RWPE2 (cell line): ENCODE results near the gene GRIK2.

Source experiments
- ATAC-seq: fragments of 200-7000 bp; cut with Tn5 transposase; 3 replicates; pipeline ENCODE4 v1.9.1; 2021; ENCODE audit warnings: low read depth
- DNase-seq: peaks from one replicate; pipeline ENCODE4 v3.0.0-alpha.2; 2020; ENCODE audit warnings: low spot score
- H3K27ac ChIP-seq: fragments of 450-650 bp; 2 replicates; pipeline ENCODE4 v1.5.1; 2017; ENCODE audit warnings: mild to moderate bottlenecking; ENCODE audit not compliant: poor library complexity, severe bottlenecking
- H3K27me3 ChIP-seq: fragments of 250-450 bp; sonication (Bioruptor Pico); 2 replicates; pipeline ENCODE4 v1.5.1; 2021; ENCODE audit warnings: mild to moderate bottlenecking, moderate library complexity; ENCODE audit not compliant: insufficient read depth, poor library complexity, severe bottlenecking
- H3K36me3 ChIP-seq: fragments of 250-450 bp; sonication (Bioruptor Pico); 2 replicates; pipeline ENCODE4 v1.5.1; 2020; ENCODE audit warnings: low read depth, mild to moderate bottlenecking, moderate library complexity
- H3K4me1 ChIP-seq: fragments of 250-450 bp; sonication (Bioruptor Pico); 2 replicates; pipeline ENCODE4 v1.5.1; 2021; ENCODE audit warnings: mild to moderate bottlenecking, moderate library complexity; ENCODE audit not compliant: insufficient read depth, poor library complexity, severe bottlenecking
- H3K4me3 ChIP-seq: fragments of 250-450 bp; sonication (Bioruptor Pico); 2 replicates; pipeline ENCODE4 v1.5.1; 2021; ENCODE audit warnings: mild to moderate bottlenecking, moderate library complexity; ENCODE audit not compliant: severe bottlenecking
- H3K9me3 ChIP-seq: fragments of 250-450 bp; sonication (Bioruptor Pico); 2 replicates; pipeline ENCODE4 v1.5.1; 2021; ENCODE audit warnings: mild to moderate bottlenecking, moderate library complexity; ENCODE audit not compliant: severe bottlenecking
- TF ChIP-seq, protein P1 (sequence below): fragments of 450-650 bp; IDR thresholded peaks from one replicate; pipeline ENCODE4 v1.5.1; 2017; ENCODE audit warnings: mild to moderate bottlenecking, moderate library complexity; ENCODE audit not compliant: poor library complexity, severe bottlenecking

The GRIK2 gene

DNA sequence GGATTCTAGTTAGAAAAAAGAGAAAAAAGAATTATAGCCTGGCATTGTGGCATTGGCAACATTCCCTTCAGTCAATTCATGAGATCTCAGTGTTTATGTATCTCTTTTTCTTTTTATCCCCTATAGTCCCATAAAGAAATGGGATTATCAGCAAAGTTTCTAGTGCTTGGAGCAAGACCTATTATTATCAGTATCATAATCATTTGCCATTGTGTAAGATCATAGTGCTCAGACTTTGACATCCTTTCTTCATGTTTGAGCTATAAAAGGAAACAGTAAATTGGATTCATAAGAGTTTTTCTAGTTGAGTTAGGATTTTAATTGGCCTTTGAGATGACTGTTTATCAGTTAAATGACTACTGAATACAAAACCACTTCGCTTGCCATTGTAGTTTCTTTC, 295.6 kb downstream of the GRIK2 start:
- Histone ChIP-seq H3K9me3 (peaks cover 2% of the 10 kb centered on the region), H3K4me1 (no peaks in the 10 kb centered on the region), H3K36me3 (no peaks in the 10 kb centered on the region), H3K27ac (no peak overlapping the region), H3K4me3 (no peak overlapping the region), H3K27me3 (no peaks in the 10 kb centered on the region)
- DNase-seq (no peak), ATAC-seq (no peak)
- TF ChIP-seq, protein P1, sequence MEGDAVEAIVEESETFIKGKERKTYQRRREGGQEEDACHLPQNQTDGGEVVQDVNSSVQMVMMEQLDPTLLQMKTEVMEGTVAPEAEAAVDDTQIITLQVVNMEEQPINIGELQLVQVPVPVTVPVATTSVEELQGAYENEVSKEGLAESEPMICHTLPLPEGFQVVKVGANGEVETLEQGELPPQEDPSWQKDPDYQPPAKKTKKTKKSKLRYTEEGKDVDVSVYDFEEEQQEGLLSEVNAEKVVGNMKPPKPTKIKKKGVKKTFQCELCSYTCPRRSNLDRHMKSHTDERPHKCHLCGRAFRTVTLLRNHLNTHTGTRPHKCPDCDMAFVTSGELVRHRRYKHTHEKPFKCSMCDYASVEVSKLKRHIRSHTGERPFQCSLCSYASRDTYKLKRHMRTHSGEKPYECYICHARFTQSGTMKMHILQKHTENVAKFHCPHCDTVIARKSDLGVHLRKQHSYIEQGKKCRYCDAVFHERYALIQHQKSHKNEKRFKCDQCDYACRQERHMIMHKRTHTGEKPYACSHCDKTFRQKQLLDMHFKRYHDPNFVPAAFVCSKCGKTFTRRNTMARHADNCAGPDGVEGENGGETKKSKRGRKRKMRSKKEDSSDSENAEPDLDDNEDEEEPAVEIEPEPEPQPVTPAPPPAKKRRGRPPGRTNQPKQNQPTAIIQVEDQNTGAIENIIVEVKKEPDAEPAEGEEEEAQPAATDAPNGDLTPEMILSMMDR = no peak

GRCh38 chr6:101689695-101690094, 296.2 kb downstream of the GRIK2 start:
- DNase-seq = no peak
- H3K27ac ChIP-seq = no peak overlapping the region
- H3K36me3 ChIP-seq = no peaks in the 10 kb centered on the region
- no peak for ATAC-seq
- no peaks in the 10 kb centered on the region for H3K4me1 ChIP-seq
- H3K9me3 ChIP-seq = peaks cover 2% of the 10 kb centered on the region
- no peak overlapping the region for H3K4me3 ChIP-seq
- TF ChIP-seq, protein P1 = no peak
- no peaks in the 10 kb centered on the region for H3K27me3 ChIP-seq

- Histone ChIP-seq H3K27me3 (no peaks in the 10 kb centered on the region), H3K9me3 (no peaks in the 10 kb centered on the region), H3K27ac (no peak overlapping the region), H3K4me3 (no peak overlapping the region), H3K4me1 (no peaks in the 10 kb centered on the region), H3K36me3 (no peaks in the 10 kb centered on the region)
- DNase-seq = no peak
- TF ChIP-seq, protein P1 = no peak
- no peak for ATAC-seq
Observed at GRCh38 chr6:101700655-101701054, 307.1 kb downstream of the GRIK2 start.

DNA sequence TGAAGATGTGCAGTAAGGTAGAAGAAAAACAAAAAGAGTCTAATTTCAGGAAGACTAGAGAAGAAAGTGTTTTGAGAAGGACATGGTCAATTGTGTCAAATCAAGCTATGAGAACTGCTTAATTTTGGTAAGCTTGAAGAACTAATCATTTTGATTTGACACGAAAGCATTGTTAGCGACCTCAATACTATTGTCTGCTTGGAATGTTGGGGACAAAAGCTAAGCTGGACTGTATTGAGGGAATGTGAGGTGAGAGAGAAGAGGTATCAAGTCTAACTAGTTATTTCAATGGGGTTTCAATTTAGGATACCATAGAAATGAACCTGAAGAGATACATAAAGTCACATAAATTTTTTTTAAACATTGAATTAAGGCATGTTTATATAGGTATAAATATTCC, 309.8 kb downstream of the GRIK2 start:
- H3K9me3 ChIP-seq = no peaks in the 10 kb centered on the region
- ATAC-seq (no peak), DNase-seq (no peak)
- H3K27ac ChIP-seq = no peak overlapping the region
- no peaks in the 10 kb centered on the region for H3K36me3 ChIP-seq
- no peak overlapping the region for H3K4me3 ChIP-seq
- TF ChIP-seq, protein P1 = no peak
- no peaks in the 10 kb centered on the region for H3K27me3 ChIP-seq
- H3K4me1 ChIP-seq = no peaks in the 10 kb centered on the region

DNA sequence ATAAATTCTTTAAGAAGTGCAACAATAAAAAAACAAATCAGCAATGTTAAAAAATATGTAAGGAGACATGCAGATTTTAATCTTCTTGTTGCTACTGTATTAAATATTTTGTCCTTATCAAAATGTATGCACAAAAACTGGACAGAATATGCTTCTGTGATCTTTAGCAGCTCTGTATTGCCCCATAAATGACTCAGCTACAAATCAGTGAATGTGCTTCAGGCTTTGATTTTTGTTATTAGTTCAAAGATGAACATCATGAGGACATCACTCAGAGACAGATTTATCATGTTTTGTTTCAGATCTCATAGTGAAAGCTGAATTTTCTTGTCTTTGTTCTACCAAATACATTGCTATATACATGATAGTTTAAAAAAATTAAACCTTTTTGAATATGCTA, 312.4 kb downstream of the GRIK2 start:
- Histone ChIP-seq H3K4me3 (no peak overlapping the region), H3K27ac (no peak overlapping the region), H3K4me1 (no peaks in the 10 kb centered on the region), H3K9me3 (no peaks in the 10 kb centered on the region), H3K36me3 (no peaks in the 10 kb centered on the region), H3K27me3 (no peaks in the 10 kb centered on the region)
- DNase-seq = no peak
- ATAC-seq = no peak; the same call in 2 of the 3 replicates
- TF ChIP-seq, protein P1 = no peak
